Calu3 (cell line): ENCODE measurements around the gene TFB1M. TPM values are rescaled to one million over a fixed set of nuclear protein-coding genes. Genes with fewer than 3 reads are reported as not detected.
"Not testable (repeated sequence)": the region's sequence is repeated elsewhere in the genome, so short reads cannot be mapped to it uniquely, and the experiment has no call there.

ENCODE experiments used
- BruUV-seq: library from RNA; stranded (reverse); fragments of 400-500 nt; replicated peaks from 2 replicates; lab custom pipeline; 2021; lab: Mats Ljungman, UMichigan
- CTCF ChIA-PET: fragments of 300-600 bp; sonication (Branson Sonifier 250); formaldehyde crosslinking; loops from one replicate; lab custom pipeline; 2022; ENCODE audit warnings: antibody characterized with exemption; lab: Charles Lee
- DNase-seq: peaks from one replicate; pipeline ENCODE4 v3.0.0; 2022
- H3K27ac Mint-ChIP-seq: one replicate; pipeline ENCODE4 v1.8.0; 2022; ENCODE audit warnings: mixed read lengths; ENCODE audit not compliant: unreplicated experiment
- H3K27me3 Mint-ChIP-seq: one replicate; pipeline ENCODE4 v1.8.0; 2022; ENCODE audit warnings: mixed read lengths; ENCODE audit not compliant: unreplicated experiment
- H3K36me3 Mint-ChIP-seq: one replicate; pipeline ENCODE4 v1.8.0; 2022; ENCODE audit warnings: mild to moderate bottlenecking, moderate library complexity, mixed read lengths; ENCODE audit not compliant: insufficient read depth, unreplicated experiment
- H3K4me1 Mint-ChIP-seq: one replicate; pipeline ENCODE4 v1.8.0; 2022; ENCODE audit warnings: mild to moderate bottlenecking, low read depth, mixed read lengths; ENCODE audit not compliant: unreplicated experiment
- H3K4me3 Mint-ChIP-seq: one replicate; pipeline ENCODE4 v1.8.0; 2022; ENCODE audit warnings: mild to moderate bottlenecking, low read depth, moderate library complexity, mixed read lengths; ENCODE audit not compliant: unreplicated experiment
- H3K9me3 Mint-ChIP-seq: one replicate; pipeline ENCODE4 v1.8.0; 2022; ENCODE audit warnings: low read depth, mixed read lengths; ENCODE audit not compliant: unreplicated experiment
- intact Hi-C: fragments of 100-400 bp; cut with micrococcal nuclease; formaldehyde crosslinking; loops from one replicate; pipeline ENCODE4 v1.10.0; 2022; ENCODE audit not compliant: unreplicated experiment
- total RNA-seq: library from RNA; stranded (reverse); gene quantifications from 2 replicates; pipeline ENCODE4 v1.2.3, GENCODE V29; 2022
- TF ChIP-seq, protein P1 (sequence below): fragments of 200-600 bp; IDR thresholded peaks from one replicate; pipeline ENCODE4 v1.8.0; 2022; ENCODE audit warnings: antibody characterized with exemption; ENCODE audit not compliant: unreplicated experiment

TFB1M gene
- total RNA-seq, 1 experiment from 2014 or later = 27.4 TPM

DNA sequence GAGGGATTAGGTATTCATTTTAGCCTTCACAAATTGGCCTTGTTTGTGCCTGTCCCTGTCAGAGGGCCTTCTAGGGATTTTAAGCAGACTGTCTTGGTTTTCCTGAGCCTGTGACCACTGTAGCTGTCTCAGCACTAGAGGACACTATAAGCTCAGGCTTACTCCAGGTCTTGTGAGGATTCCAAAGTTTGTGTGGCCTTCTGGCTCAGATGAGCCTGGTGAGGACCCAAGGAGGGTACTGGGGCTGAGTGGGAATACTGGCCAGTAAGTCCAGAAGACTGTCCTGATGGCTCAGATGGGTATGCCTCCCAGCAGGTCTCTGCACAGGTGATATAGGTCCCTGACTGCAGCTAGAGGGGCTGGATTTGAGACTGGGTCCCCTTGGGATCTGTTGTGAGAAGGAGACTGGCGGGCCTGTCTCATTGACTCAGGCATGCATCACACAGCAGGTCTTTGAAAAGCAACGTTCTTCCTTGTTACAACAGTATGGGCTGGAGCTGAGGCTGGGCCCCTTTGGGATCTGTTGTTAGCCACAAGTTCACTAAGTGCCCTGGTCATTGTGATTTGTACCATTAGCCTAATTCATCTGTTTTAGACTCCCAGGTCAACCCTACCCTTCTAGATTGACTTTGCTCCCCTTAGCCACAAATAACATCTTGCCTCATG lies 26.3 kb upstream of the TFB1M start:
- TF ChIP-seq, protein P1, sequence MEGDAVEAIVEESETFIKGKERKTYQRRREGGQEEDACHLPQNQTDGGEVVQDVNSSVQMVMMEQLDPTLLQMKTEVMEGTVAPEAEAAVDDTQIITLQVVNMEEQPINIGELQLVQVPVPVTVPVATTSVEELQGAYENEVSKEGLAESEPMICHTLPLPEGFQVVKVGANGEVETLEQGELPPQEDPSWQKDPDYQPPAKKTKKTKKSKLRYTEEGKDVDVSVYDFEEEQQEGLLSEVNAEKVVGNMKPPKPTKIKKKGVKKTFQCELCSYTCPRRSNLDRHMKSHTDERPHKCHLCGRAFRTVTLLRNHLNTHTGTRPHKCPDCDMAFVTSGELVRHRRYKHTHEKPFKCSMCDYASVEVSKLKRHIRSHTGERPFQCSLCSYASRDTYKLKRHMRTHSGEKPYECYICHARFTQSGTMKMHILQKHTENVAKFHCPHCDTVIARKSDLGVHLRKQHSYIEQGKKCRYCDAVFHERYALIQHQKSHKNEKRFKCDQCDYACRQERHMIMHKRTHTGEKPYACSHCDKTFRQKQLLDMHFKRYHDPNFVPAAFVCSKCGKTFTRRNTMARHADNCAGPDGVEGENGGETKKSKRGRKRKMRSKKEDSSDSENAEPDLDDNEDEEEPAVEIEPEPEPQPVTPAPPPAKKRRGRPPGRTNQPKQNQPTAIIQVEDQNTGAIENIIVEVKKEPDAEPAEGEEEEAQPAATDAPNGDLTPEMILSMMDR = no peak
- Mint-ChIP-seq H3K9me3 (peaks cover 2% of the 10 kb centered on the region), H3K27me3 (no peaks in the 10 kb centered on the region), H3K4me1 (peaks cover 16% of the 10 kb centered on the region), H3K4me3 (no peak overlapping the region), H3K27ac (no peak overlapping the region), H3K36me3 (no peaks in the 10 kb centered on the region)
- BruUV-seq = no TSS peak
- intact Hi-C loops = loop anchor here (2.0 kb wide), 1 partner anchor 188 kb away; no protein-coding TSS in a partner anchor
- peak; percentile 23 for DNase-seq
- CTCF ChIA-PET = interaction anchor here (1.6 kb wide), 1 partner anchor 188 kb away, joined by 5 read pairs; no protein-coding TSS in a partner anchor

DNA sequence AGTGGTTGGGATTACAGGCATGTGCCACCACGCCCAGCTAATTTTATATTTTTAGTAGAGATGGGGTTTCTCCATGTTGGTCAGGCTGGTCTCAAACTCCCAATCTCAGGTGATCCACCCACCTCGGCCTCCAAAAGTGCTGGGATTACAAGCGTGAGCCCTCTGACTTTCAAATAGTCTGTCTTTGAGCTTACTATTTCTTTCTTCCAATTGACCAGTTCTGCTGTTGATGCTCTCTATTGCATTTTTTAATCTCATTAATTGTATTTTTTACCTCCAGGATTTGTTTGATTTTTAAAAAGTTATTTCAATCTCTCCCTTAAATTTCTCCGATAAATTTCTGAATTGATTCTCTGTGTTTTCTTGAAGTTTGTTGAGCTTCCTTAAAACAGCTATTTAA lies 25.6 kb upstream of the TFB1M start:
- DNase-seq, H3K27ac Mint-ChIP-seq, H3K4me3 Mint-ChIP-seq, BruUV-seq, H3K27me3 Mint-ChIP-seq, H3K36me3 Mint-ChIP-seq, H3K9me3 Mint-ChIP-seq: not testable (repeated sequence)
- CTCF ChIA-PET = interaction anchor here (1.6 kb wide), 1 partner anchor 189 kb away, joined by 5 read pairs; no protein-coding TSS in a partner anchor
- H3K4me1 Mint-ChIP-seq = peaks cover 16% of the 10 kb centered on the region
- intact Hi-C loops = loop anchor here (2.0 kb wide), 1 partner anchor 189 kb away; no protein-coding TSS in a partner anchor

DNA sequence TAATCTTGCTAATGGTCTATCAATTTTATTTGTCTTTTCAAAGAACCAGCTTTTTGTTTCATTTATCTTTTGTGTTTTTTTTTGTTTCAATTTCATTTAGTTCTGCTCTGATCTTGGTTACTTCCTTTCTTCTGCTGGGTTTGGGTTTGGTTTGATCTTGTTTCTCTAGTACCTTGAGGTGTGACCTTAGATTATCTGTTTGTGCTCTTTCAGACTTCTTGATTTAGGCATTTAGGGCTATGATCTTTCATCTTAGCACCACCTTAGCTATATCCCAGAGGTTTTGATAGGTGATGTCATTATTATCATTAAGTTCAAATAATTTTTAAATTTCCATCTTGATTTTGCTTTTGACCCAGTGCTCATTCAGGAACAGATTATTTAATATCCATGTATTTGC lies 24.0 kb upstream of the TFB1M start:
- H3K27ac Mint-ChIP-seq, intact Hi-C loops: not testable (repeated sequence)
- H3K4me1 Mint-ChIP-seq = peaks cover 16% of the 10 kb centered on the region

DNA sequence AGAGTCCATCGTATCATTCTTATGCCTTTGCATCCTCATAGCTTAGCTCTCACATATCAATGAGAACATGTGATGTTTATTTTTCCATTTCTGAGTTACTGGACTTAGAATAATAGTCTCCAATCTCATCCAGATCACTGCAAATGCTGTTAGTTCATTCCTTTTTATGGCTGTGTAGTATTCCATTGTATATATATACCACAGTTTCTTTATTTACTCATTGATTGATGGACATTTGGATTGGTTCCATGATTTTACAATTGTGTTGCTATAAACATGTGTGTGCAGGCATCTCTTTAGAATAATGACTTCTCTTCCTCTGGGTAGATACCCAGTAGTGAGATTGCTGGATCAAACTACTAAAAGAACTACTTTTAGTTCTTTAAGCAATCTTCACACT lies 21.0 kb upstream of the TFB1M start:
- intact Hi-C loops = no loop called here
- no peaks in the 10 kb centered on the region for H3K27me3 Mint-ChIP-seq
- peaks cover 2% of the 10 kb centered on the region for H3K9me3 Mint-ChIP-seq
- no TSS peak for BruUV-seq
- CTCF ChIA-PET = no interaction called here
- DNase-seq = no peak
- peaks cover 8% of the 10 kb centered on the region for H3K4me1 Mint-ChIP-seq
- no peaks in the 10 kb centered on the region for H3K36me3 Mint-ChIP-seq
- no peak overlapping the region for H3K27ac Mint-ChIP-seq
- TF ChIP-seq, protein P1 = no peak
- H3K4me3 Mint-ChIP-seq = no peak overlapping the region

More for the DNA sequence above, 24.0 kb upstream of the TFB1M start:
- H3K9me3 Mint-ChIP-seq, H3K36me3 Mint-ChIP-seq, DNase-seq, H3K27me3 Mint-ChIP-seq, H3K4me3 Mint-ChIP-seq, BruUV-seq: not testable (repeated sequence)
- CTCF ChIA-PET = interaction anchor here (0.6 kb wide), 2 partner anchors 46 to 361 kb away, joined by 3 to 6 read pairs; no protein-coding TSS in a partner anchor

DNA sequence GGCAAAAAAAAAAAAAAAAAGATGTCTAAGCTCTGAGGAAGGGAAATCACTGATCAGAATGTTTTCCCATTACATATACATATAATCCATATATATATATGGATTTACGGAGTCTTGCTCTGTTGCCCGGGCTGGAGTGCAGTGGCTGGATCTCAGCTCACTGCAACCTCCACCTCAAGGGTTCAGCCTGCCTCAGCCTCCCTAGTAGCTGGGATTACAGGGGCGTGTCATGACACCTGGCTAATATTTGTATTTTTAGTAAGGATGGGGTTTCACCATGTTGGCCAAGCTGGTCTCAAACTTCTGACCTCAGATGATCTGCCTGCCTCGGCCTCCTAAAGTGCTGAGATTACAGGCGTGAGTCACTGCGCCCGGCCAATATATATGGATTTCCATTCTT lies 19.8 kb upstream of the TFB1M start:
- DNase-seq, H3K27ac Mint-ChIP-seq, H3K36me3 Mint-ChIP-seq, BruUV-seq, H3K27me3 Mint-ChIP-seq, H3K4me3 Mint-ChIP-seq, intact Hi-C loops, H3K9me3 Mint-ChIP-seq: not testable (repeated sequence)
- CTCF ChIA-PET = interaction anchor here (0.6 kb wide), 1 partner anchor 78 kb away, joined by 6 read pairs; no protein-coding TSS in a partner anchor
- H3K4me1 Mint-ChIP-seq = peaks cover 16% of the 10 kb centered on the region
